IPS-NIHi11 (cell line): Measurements from ENCODE around the gene NFATC1.

Experiments
- DNase-seq: peaks from one replicate; pipeline ENCODE4 v3.0.0; 2012; ENCODE audit warnings: mixed read lengths, low spot score

NFATC1 gene

DNA sequence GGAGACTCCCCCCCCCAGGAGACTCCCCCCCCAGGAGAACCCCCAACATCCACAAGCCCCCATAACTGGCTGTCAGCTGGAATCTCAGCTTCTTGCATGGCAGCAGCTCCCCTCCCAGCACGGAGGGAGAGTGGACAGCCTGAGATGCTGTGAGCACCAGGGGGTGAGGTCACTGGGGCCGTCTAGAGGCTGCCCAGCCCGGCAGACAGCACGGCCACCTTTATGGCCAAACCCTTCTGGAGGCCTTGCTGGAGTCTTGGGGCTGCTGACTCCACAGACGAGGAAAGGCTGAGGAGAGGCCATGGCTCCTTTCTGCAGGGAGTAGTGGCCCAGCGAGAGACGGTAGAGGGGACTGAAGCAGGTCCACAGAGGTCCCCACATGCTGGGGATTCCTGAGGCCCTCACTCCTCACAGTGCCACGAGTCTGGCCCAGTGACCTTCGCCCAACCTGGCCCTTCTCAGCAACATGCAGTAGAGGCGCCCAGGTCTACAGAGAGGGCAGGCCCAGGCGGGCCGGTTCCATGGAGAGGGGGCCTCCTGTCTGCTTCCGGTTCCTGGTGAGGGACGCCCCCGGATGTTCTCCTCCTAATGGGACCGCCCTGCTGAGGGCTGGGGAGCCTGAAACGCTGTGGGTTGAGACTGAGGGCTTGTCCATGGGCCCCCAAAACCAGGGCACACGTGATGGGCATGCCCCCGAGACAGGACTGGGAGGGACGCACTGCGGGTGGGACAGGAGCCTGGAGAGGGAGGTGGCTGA is 161.3 kb downstream of the NFATC1 start:
- no peak for DNase-seq

DNA sequence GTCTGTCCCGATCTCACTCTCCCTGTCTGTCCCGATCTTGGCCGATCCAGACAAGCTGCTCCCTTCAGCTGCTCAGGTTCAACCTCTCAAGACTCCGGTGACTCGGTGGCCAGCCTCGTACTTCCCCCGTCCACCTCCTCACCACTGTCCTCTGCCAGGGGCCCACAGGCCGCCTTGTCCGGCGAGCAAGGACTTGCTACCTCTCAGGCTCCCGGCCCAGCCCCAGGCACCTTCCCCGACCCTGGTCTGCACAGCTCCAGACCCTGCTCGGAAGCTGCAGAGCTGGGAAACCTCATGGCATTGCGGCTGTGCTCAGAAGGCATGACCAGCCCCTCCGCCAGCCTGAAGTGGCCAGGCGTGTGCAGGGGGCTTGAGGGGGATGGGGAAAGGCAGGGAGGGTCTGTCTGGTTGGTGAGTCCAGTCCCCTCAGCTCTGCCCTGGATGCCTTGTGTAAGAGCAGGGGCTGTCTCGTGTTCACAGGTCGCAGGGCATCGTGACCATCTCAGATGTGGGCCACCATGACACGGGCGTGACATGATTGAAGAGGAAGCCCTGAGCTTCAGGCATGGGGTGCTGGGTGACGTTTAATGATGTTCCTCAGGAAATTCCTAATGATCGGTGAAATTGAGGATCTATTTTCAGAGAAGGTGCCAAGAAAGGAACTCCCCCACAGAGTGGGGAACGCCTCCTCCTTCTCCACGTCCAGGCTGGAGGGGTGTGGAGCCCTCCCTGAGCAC is 162.6 kb downstream of the NFATC1 start:
- no peak for DNase-seq

DNA sequence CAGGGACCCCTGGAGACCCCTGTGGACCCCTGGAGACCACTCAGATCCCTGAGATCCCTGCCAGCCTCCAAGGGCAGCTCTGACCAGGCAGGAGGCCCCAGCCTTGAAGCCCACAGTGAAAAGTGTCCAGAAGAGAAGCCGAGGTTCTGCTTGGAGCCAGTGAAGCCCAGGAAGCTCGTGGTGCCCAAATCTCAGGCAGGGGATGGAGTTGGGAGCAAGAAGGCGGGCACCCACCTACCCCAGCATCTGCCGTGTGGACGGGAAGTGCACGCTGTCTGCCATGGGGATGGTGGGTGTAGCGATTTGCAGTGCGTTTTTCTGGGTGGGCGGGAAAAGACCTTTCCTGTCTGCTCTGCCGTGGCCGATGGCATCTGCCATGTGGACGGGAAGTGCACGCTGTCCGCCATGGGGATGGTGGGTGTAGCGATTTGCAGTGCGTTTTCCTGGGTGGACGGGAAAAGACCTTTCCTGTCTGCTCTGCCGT is 163.2 kb downstream of the NFATC1 start:
- DNase-seq, result no peak

DNA sequence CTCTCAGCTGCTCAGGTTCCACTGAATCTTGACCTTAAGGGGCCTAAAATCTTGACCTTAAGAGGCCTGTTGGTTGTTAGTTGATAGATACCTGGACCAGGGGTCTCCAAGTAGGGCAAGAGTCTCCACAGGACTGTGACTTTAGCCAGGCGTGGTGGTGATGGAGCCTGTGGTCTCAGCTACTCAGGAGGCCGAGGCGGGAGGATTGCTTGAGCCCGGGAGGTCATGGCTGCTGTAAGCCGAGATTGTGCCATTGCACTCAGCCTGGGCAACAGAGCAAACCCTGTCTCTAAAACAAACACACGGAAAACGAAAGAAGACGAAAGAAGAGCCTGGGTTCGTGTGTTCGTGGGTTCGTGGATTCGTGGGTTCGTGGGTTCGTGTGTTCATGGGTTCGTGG is 163.7 kb downstream of the NFATC1 start:
- DNase-seq, result no peak

DNA sequence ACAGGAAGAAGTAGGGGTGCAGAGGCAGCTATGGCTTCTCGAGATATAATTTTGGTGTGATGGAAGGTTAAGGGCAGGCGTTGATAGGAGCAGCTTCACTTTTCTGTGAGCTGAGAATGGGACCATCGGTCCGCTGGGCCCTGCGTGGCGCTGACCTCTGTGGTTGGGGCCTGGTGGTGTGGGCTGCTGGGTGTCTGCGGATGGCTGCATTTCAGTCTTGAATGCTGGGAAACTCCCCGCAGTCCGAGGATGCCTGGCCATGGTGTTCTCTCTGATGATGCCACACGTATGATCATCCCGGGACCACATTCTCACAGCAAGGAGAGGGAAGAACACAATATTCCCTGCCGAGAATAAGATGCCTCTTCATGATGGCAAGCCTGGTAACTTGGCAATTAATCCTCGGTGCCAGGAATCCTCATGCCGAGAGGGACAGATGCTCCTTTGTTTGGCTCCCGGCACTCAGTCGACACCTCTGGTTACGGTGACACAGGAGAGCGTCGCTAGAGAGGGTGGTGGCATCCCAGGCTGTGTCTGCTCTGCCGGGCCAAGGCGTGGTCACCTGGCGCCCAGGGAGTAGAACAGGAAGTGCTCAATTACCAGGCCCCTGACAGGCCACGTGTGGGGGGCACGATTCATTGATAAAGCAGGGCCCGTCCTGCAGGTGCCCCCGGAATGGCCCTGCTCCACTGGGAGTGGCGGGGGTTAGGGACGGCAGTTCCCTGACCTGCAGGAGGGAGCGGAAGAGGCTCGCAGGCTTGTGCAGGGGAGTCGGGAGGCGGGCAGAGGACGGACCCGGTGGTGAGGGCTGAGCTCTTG is 164.5 kb downstream of the NFATC1 start:
- DNase-seq, result no peak

DNA sequence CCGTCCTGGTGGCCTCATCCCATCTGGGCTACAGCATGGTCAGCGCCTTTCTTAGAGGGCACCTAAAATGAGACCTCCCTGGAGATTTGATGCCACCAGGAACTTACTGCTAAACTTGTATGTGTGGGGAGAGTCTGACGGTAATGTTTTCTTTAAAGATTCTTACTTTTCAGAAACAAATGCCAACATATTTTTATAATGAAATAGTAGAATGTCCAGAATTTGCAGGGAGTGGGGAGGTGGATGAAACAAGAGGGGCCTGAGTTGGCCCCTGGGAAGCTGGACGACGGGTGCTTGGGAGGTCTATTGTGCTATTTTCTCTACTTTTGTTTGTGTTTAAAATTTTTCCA is 165.1 kb downstream of the NFATC1 start:
- DNase-seq, result no peak

DNA sequence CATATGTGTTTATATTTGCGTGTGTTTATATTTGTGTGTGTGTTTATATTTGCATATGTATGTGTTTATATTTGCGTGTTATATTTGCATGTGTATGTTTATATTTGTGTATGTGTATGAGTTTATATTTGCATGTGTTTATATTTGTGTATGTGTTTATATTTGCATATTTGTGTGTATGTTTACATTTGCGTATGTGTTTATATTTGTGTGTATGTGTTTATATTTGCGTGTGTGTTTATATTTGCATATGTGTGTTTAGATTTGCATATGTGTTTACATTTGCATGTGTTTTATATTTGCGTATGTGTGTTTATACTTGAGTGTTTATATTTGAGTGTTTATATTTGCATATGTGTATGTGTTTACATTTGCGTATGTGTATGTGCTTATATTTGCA is 168.2 kb downstream of the NFATC1 start:
- DNase-seq, result no peak

DNA sequence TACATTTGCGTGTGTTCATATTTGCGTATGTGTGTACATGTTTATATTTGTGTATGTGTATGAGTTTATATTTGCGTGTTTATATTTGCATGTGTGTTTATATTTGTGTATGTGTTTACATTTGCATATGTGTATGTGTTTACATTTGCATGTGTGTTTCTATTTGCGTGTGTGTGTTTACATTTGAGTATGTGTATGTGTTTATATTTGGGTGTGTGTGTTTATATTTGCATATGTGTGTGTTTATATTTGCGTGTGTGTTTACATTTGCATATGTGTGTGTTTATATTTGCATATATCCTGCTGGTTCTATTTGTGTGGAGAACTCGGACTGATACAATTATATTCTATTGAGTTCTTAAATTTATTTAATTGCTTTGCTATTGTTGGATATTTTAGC is 168.7 kb downstream of the NFATC1 start:
- no peak for DNase-seq

DNA sequence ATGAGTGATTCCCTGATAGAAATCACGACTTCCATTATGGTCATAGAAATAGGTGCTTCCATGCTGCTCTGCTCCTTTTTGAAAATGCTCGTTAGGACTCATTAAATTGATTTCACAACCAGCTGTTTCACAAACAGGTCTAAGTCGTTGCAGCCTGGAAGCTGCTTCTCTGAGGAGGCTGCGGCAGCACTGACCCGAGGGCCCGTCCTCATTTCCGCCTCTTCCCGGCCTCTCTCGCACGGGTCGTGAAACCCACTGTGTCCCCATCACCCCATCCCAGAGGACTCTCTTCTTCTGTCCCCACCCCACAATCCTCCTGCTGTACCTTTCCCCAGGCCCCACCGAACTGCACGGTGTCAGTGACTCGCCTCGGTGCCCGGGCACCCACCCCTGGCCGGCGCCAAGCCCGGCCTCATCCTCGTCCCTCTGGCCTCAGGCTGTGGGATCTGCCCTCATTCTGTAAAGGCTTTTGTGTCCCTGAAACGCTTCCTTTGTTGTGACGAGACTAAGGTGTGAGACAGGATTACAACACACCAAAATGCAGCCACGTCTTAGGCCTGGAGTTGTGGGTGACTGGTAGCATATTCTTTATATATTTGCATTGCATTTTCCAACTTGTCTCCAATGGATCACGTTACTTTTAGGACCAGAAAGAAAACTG is 171.2 kb downstream of the NFATC1 start:
- no peak for DNase-seq

DNA sequence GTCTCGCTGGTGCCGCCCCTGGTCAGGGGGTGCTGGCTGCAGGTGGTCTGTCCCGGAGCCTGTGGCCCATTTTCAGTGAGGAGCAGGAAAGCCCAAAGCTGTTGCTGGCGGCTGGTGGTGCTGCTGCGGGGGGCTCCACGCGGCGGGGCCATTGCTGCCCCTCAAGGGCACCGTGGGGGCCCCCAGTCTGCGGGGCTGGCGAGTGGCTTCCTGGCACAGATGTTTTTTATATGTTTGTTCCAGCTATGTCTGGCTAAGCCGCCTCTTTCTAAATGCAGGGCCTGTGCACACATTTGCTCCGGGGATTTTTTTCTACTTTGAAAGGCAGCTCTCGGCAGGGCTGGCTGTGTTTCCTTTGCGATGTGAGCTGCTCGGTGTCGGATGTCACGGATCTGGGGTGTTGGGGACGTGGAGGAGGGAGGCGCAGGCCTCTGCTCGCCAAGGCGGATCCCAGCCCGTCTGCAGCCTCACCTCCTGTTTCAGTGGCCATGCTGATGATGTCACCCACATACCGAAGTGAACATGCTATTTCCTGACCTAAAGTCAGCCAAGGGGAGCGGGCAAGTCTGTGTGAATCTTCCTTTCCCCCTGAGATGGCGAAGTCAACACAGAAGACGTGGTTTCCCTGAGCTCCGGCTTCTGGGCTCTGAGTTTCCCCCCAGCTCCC is 171.9 kb downstream of the NFATC1 start:
- peak; percentile 89 for DNase-seq

DNA sequence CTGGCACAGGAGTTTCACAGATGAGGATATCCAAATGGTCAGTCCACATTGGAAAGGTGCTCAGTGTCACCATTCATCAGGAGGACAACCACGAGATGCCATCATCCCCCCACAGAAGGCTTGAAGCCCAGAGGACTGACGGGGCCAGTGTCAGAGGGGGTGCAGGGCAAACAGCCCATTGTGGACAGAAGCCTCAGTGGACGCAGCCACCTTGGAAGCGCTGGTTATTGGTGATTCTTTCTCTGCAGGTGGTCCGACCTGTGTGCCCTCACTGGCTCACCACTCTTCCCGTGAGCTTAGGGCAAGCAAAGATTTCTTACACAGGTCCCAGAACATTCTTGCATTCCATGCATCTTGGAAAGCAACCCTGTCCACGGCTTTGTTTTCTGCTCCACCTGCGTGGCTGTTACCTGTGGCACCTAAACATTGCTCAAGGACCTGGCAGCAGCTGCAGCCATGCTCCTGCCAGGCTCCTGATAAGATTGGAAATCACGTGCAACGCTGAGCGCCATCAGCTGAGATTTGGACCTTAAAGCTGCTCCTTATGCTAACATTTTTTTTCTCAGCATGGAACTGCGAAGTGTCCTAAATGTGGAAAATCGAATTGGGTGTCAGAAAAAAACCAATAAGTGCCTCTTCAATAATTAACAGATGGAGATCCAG is 172.9 kb downstream of the NFATC1 start:
- no peak for DNase-seq

DNA sequence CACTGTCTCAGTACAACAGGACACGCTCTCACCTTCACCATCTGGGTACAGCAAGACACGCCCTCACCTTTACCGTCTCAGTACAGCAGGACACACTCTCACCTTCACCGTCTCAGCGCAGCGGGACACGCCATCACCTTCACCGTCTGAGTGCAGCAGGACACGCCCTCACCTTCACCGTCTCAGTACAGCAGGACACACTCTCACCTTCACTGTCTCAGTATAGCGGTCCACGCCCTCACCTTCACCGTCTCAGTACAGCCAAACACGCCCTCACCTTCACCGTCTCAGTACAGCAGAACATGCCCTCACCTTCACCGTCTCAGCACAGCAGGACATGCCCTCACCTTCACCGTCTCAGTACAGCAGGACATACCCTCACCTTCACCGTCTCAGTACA is 174.0 kb downstream of the NFATC1 start:
- DNase-seq, result no peak

DNA sequence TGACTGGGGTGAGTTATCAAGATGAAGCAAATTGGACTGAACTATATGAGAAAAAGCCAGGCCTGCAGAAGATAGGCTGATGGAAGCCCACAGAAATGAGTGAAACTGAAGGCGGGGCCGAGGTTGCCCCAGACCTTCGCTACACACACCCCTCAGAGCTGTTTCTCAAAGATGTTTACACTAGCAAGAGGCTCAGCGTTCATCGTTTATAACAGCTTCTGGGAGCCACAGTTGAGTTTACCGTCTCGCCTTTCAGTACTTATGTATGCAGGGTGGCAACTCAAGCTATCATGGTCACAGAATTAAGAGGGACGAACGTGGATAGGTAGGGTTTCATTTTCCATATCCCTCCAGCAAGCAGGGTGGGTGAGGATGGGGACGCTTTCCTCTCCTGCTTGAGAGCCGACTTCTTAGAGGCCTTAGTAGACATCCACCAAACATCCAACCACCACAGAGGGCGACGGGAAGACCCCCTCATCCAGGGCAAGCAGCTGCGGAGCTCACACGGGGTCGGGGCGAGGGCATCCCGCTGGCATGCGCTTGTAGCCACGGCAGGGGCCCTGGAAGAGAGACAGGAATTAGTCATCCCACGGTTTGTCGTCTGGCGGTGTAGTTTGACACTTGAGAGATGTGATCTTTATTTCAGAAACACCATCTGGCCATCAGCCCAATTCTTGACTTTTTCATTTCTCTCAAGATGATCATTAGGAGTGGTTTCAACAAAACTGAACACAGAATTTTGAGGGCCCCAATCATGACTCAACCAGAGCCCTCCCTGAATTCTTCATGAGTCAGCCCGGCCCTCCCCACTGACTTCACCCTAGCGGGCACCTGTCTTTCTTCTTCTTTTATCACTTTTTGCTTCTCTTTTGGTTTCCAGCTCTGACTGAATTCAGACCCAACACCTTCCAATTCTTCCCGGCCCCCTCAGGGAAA is 174.8 kb downstream of the NFATC1 start:
- DNase-seq, result peak; percentile 45

DNA sequence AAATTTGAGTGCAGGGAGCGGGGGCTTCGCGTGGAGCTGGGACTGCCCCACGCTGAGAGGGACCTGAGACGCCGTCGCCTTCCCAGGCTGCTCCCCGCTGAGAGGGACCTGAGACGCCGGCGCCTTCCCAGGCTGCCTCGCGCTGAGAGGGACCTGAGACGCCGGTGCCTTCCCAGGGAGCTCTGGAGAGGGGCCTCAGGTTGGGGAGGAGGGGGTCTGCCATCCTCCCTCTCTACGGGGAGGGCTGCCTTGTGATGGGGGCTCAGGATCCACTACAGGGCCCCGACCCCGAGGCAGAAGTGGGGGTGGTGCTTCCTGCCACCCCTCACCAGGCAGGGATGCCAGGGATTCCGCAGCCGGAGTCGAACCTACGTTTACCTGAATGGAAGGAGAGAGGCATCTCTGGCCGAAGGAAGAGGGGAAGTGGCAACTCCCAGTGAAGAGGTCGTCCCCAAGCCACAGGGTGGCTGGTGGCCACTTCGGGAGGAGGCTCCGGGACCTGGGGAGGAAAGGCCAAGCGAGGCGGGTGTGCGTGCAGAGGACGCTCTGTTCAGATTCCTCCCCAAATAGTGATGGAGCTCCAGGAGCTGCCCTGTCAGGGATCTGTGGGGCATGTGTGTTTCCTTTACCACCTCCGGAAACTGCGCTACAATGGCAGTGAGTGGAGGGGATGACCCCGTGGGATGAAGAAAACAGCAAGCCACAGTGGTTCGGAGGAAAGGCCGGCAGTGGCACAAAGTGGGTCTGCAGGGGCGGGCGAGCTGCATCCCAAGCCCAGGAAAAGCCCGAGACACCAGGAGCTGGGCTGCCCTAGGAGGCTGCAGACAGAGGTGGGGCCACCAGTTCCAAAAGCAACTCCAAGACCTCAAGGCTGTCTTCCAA is 175.7 kb downstream of the NFATC1 start:
- DNase-seq, result peak; percentile 26

DNA sequence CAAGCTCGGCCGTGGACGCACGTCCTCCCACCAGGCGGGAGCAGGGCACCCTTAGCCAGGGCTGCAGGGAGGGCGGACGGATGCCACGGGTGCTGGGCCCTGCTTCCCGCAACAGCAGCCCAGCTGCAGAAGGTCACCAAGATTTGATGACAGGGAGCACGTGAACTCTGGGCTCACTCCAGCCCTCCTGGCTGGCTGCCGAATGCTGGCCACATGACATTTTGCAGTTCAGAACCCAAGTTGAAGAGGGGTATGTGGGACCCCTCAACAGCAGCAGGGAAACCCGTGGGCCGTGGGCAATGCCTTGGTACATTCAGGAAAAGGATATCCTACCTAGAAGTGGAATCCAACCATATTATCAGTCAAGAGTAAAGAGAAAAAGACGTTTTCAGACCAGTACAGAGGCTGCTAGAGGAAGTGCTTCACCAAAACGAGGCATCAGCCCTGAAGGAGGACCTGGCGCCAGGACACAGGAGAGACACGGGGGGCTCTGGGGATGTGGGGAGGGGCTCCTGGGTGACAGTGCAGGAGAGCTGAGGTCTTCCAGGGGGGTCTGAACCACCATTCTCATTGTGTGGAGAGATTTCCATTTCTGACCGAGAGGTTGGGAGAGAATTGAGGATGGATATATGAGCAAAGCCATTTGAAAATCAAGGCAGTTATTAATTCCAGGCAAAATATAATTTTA is 176.5 kb downstream of the NFATC1 start:
- DNase-seq, result no peak

DNA sequence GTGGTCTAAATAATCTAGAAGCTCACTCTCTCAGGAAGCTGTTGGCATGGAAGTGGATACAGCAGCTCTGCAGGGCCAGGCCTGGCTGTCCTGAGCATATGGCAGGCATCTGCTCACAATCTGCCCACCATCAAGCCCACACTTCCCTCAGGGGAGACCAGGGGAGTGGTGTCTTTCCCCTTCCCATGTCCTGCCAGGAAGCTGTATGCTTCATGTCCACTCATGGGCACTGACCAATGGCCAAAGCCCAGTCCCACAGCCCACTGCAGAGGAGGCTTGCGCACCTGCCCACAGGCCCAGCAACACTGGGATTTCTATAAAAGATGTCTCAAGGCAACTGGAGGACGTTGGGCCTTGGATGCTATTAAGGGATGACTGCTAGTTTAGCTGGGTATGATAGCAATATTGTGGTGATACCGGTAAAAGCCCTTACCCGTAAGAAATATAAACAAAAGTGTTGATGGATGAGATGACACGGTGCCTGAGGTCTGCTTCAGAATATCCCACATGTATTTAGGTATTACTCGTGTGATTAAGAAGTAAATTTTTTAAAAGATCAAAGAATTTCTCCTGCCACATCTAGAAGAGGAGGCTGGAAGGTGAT is 177.2 kb downstream of the NFATC1 start:
- no peak for DNase-seq

DNA sequence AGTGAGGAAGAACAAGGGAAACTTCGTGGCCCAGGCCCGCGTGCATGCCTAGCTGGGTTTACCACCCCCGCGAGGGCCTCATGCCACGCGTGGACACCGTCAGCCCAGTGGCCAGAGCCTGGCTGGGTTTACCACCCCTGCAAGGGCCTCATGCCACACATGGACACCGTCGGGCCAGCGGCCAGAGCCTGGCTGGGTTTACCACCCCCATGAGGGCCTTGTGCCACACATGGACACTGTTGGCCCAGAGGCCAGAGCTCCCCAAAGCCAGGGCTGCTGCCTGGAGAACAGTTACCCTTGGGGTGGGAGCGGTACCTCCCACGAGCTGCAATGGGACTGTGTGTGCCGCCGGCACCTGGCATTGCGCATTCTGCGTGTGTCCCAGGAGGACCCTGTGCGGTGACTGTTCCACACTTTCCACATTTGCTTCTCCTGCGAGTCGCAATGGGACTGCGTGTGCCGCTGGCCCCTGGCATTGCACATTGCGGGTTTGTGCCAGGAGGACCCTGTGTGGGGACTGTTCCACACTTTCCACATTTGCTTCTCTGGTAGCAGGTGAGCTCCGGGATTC is 178.3 kb downstream of the NFATC1 start:
- DNase-seq, result no peak
